Right cardiac atrium (tissue), 5 donors: ENCODE data around the gene UNK. TPM values are rescaled to one million over a fixed set of nuclear protein-coding genes. Genes with fewer than 3 reads are reported as not detected.
"Not testable (repeated sequence)": the region's sequence is repeated elsewhere in the genome, so short reads cannot be mapped to it uniquely, and the experiment has no call there.

ENCODE experiments used
- ATAC-seq, 2 donors: fragments of 200-7000 bp; cut with Tn5 transposase; one replicate each; pipeline versions ENCODE4 v1.8.0 to v1.9.1; 2020; ENCODE audit warnings: moderate library complexity in 2 of 2, mild to moderate bottlenecking in 1 of 2
- DNase-seq, 3 donors: peaks; one replicate each; pipeline ENCODE4 v3.0.0-alpha.2; 2020
- H3K27ac ChIP-seq: one replicate; pipeline ENCODE4 v1.5.1; 2013; ENCODE audit warnings: mild to moderate bottlenecking, low read length, control low read depth, moderate library complexity
- H3K27me3 ChIP-seq: one replicate; pipeline ENCODE4 v1.6.1; 2013; ENCODE audit not compliant: control insufficient read depth, insufficient read depth
- H3K4me1 ChIP-seq: one replicate; pipeline ENCODE4 v1.6.1; 2013; ENCODE audit warnings: low read length; ENCODE audit not compliant: control insufficient read depth, insufficient read depth
- H3K4me3 ChIP-seq: one replicate; pipeline ENCODE4 v1.5.1; 2013; ENCODE audit warnings: low read length, control low read depth
- H3K9me3 ChIP-seq: one replicate; pipeline ENCODE4 v1.6.1; 2013; ENCODE audit warnings: low read length; ENCODE audit not compliant: control insufficient read depth
- WGBS: extraction: QIAGEN DNeasy Blood & Tissue Kit; methylation state at CpG from one replicate; pipeline ENCODE4 v1.1.7; 2013; 5-methylcytosine and 5-hydroxymethylcytosine counted together
- intact Hi-C, 4 donors: fragments of 100-400 bp; cut with DNase I; formaldehyde crosslinking; loops; one replicate each; pipeline versions ENCODE4 v1.11.0 to v1.14.0; 2022 to 2023
- polyA plus RNA-seq: library from polyadenylated mRNA; stranded (reverse); fragments of 200-250 nt; gene quantifications from one replicate; pipeline ENCODE4 v1.2.3, GENCODE V29; 2013
- total RNA-seq, 4 donors: library from RNA; stranded (reverse); fragmentation: NEBNext Ultra II Directional; extraction: Animal tissue kit (Norgen Biotek cat#: 25700); gene quantifications; one replicate each; pipeline ENCODE4 v1.2.1, GENCODE V29; 2021
- donor health status: healthy with polysubstance abuse.
- donor health status: DM: no; HTN: yes; CAD: no.
- donor health status: DM: no; HTN: no; CAD: no.
- donor health status: DM: no; HTN: yes; CAD: no; lungs with severe emphysema.
- donor health status: DM: yes; HTN: yes; CAD: no.

The UNK gene
- total and polyA plus RNA-seq, 5 donors = 18.2 to 22.5 (median 20.4) TPM

DNA sequence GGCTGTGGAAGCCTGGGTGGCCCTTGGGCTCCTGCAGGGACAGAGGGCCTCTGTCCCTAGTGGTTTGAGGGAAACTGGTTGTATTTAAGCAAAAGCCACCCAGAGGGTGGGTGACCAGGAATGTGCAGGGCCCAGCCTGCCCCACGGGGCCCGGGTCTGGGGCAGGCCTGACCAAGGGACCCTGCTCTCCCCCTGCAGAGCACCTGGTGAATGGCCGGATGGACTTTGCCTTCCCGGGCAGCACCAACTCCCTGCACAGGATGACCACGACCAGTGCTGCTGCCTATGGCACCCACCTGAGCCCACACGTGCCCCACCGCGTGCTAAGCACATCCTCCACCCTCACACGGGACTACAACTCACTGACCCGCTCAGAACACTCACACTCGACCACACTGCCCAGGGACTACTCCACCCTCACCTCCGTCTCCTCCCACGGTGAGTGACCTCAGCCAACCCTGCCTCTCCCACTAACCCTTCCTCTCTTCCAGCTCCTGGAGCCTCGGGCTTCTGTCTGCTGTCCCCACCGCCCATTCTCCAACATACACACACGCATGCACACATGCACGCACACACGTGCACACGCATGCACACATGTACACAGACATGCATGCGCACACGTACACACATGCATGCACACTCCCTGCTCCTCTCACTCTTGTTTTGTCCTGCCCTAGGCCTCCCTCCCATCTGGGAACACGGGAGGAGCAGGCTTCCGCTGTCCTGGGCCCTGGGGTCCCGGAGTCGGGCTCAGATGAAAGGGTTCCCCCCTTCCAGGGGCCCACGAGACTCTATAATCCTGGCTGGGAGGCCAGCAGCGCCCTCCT lies 30.0 kb upstream of the UNK start:
- DNase-seq = peak in 2 of 3 donors; percentile 46 to 60
- H3K4me3 ChIP-seq = no peak overlapping the region
- peak; percentile 0 to 2 for ATAC-seq
- H3K4me1 ChIP-seq = peaks cover 2% of the 10 kb centered on the region
- no peak overlapping the region for H3K27ac ChIP-seq
- H3K27me3 ChIP-seq = no peaks in the 10 kb centered on the region
- no peaks in the 10 kb centered on the region for H3K9me3 ChIP-seq
- WGBS = 69% methylated on average over 27 of the region's 27 CpGs
- intact Hi-C loops = loop anchor here in 2 of 4 donors (5.0 kb wide), 2 partner anchors 87 to 122 kb away; partner anchors contain the start of genes RECQL5 (in 1 of the 2), SAP30BP (in 1 of the 2) and SMIM5 (in 1 of the 2)

GRCh38 chr17:75755205-75755901 lies 29.3 kb upstream of the UNK start:
- no peak overlapping the region for H3K4me3 ChIP-seq
- H3K9me3 ChIP-seq = no peaks in the 10 kb centered on the region
- ATAC-seq (no peak), DNase-seq (peak in 2 of 3 donors; percentile 58 to 61)
- H3K4me1 ChIP-seq = peaks cover 2% of the 10 kb centered on the region
- WGBS = 85% methylated on average over 20 of the region's 20 CpGs
- H3K27ac ChIP-seq = no peak overlapping the region
- intact Hi-C loops = no loop called here
- H3K27me3 ChIP-seq = no peaks in the 10 kb centered on the region

DNA sequence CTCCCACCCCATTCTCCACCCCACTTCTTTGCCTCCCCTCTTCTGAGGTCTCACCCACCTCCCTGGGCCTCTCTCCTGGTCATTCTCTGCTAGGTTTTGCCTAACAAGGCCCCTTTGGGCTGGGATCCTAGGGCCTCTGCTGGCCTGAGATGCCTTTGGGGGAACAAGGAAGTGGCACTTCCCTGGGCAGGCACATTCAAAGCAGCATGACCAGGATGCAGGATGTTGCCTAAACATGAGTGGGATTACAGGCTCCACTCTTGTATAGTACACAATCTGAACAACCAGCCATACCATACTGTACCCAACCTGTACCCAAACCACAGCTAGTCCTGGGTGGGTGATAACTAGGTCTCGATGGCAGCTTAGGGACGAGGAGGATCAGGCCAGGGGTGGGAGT lies 28.6 kb upstream of the UNK start:
- peaks cover 2% of the 10 kb centered on the region for H3K4me1 ChIP-seq
- intact Hi-C loops = no loop called here
- WGBS = 92% methylated on average over 2 of the region's 2 CpGs
- DNase-seq (peak in 1 of 3 donors; percentile 20), ATAC-seq (no peak)
- H3K27me3 ChIP-seq = no peaks in the 10 kb centered on the region
- H3K4me3 ChIP-seq = no peak overlapping the region
- no peaks in the 10 kb centered on the region for H3K9me3 ChIP-seq
- H3K27ac ChIP-seq = no peak overlapping the region

DNA sequence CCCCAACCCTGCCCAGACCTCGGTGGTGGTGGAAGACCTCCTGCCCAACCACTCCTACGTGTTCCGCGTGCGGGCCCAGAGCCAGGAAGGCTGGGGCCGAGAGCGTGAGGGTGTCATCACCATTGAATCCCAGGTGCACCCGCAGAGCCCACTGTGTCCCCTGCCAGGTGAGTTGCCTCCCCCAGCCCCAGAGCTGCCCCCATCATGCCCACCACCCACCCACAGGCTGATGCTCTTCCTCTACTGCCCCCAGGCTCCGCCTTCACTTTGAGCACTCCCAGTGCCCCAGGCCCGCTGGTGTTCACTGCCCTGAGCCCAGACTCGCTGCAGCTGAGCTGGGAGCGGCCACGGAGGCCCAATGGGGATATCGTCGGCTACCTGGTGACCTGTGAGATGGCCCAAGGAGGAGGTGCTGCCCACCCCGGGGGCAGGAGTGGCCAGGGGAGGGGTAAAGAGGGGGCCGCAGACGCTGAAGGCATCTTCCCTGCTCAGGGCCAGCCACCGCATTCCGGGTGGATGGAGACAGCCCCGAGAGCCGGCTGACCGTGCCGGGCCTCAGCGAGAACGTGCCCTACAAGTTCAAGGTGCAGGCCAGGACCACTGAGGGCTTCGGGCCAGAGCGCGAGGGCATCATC lies 28.0 kb upstream of the UNK start:
- 86% methylated on average over 29 of the region's 29 CpGs for WGBS
- peak in 1 of 3 donors; percentile 55 for DNase-seq
- intact Hi-C loops = no loop called here
- Histone ChIP-seq H3K4me1 (peaks cover 2% of the 10 kb centered on the region), H3K9me3 (no peaks in the 10 kb centered on the region), H3K27me3 (no peaks in the 10 kb centered on the region), H3K4me3 (no peak overlapping the region), H3K27ac (no peak overlapping the region)
- ATAC-seq = no peak

DNA sequence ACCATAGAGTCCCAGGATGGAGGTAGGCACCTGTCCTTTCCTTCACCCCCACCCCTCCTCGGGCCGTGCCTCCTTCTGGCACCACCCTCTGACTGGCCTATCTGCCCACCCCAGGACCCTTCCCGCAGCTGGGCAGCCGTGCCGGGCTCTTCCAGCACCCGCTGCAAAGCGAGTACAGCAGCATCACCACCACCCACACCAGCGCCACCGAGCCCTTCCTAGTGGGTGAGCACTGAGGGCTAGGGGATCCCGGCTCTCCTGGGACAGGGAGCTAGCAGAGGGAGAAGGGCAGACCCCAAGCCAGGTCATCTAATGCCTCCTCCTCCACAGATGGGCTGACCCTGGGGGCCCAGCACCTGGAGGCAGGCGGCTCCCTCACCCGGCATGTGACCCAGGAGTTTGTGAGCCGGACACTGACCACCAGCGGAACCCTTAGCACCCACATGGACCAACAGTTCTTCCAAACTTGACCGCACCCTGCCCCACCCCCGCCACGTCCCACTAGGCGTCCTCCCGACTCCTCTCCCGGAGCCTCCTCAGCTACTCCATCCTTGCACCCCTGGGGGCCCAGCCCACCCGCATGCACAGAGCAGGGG lies 27.4 kb upstream of the UNK start:
- intact Hi-C loops = no loop called here
- Histone ChIP-seq H3K4me3 (no peak overlapping the region), H3K27me3 (no peaks in the 10 kb centered on the region), H3K27ac (no peak overlapping the region), H3K9me3 (no peaks in the 10 kb centered on the region), H3K4me1 (peaks cover 2% of the 10 kb centered on the region)
- peak in 2 of 3 donors; percentile 56 to 66 for DNase-seq
- 89% methylated on average over 21 of the region's 21 CpGs for WGBS
- no peak for ATAC-seq

DNA sequence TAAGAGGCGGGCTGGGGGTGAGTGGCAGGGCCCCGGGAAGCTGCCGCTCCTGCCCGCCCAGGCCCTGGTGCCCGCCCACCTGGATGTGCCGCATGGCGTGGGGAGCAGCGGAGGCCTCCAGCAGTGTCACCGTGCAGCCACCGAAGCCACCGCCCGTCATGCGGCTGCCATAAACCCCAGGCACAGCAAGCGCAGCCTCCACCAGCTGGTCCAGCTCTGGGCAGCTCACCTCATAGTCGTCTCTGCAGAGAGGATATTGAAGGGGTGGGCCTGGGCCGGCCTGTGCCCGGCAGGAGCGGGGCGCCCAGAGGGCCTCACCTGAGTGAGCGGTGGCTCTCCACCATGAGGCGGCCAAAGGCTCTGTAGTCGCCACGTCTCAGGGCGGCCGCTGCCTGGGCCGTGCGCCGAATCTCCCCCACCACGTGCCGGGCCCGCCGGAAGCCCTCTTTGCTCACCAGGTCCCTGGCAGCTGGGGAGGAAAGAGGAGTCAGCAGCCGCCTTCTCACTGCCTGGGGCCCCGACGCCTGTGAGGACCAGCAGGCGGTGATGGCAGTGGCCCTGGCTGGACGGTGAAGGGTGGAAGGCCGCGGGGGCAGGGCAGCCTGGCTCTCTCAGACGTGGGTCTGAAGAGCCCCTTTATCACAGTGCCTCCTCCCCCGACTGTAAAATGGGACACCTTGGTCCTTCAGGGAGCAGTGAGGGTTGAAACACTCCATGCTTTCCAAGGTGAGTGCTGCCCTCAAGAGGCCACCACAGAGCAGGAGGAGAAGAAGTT lies 26.3 kb upstream of the UNK start:
- Histone ChIP-seq H3K27ac (no peak overlapping the region), H3K9me3 (no peaks in the 10 kb centered on the region), H3K27me3 (no peaks in the 10 kb centered on the region), H3K4me3 (no peak overlapping the region), H3K4me1 (peaks cover 1% of the 10 kb centered on the region)
- intact Hi-C loops = no loop called here
- 90% methylated on average over 41 of the region's 41 CpGs for WGBS
- ATAC-seq (no peak), DNase-seq (peak in 1 of 3 donors; percentile 56)

DNA sequence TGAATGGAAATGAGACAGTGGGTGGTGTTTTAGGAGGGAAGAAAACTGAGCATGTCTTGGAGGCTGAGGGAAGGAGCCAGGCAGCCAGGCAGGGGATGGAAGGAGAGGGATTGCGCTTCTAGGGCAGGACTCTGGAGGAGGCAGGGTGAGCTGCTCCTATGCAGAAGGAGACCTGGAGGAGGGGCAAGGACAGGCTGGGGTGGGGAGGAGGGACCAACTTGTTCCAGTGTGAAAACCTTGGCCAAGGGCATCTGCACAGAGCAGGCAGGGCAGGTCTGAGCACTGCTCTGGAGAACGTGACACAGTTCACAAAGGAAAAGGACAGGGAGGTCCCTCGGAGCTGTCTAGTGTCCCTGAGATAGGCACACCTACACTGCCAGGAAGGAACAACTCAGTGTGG lies 25.1 kb upstream of the UNK start:
- intact Hi-C loops = no loop called here
- ATAC-seq = no peak
- H3K27me3 ChIP-seq = no peaks in the 10 kb centered on the region
- WGBS = 77% methylated on average over 3 of the region's 3 CpGs
- no peak overlapping the region for H3K4me3 ChIP-seq
- H3K4me1 ChIP-seq = peaks cover 2% of the 10 kb centered on the region
- DNase-seq = peak in 1 of 3 donors; percentile 23
- H3K27ac ChIP-seq = no peak overlapping the region
- H3K9me3 ChIP-seq = no peaks in the 10 kb centered on the region

DNA sequence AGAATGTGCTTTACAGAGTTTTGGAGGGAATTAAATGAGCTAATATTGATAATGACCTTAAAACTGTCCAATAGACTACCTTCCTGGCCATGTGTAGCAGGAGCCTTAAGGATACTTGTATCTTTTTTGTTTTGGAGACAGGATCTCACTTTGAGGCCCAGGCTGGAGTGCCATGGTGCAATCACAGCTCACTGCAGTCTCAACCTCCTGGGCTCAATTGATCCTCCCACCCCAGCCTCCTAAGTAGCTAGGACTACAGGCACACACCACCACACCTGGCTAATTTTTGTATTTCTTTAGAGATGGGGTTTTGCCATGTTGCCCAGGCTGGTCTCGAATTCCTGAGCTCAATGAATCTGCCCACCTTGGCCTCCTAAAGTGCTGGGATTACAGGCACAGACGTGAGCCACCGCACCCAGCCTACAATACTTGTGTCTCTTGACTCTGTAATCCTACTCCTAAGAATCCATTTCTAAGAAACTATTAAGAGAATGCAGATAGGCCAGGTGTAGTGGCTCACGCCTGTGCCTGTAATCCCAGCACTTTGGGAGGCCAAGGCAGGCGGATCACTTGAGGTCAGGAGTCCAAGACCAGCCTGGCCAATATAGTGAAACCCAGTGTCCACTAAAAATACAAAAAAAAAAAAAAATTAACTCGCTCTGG lies 24.5 kb upstream of the UNK start:
- intact Hi-C loops = loop anchor here in 1 of 4 donors (10.0 kb wide), 1 partner anchor 135 kb away; the partner anchor contains the start of gene TRIM65
- H3K27me3 ChIP-seq, H3K27ac ChIP-seq, H3K4me3 ChIP-seq, ATAC-seq, H3K4me1 ChIP-seq, H3K9me3 ChIP-seq: not testable (repeated sequence)
- 97% methylated on average over 6 of the region's 6 CpGs for WGBS
- DNase-seq = peak in 1 of 3 donors; percentile 20

DNA sequence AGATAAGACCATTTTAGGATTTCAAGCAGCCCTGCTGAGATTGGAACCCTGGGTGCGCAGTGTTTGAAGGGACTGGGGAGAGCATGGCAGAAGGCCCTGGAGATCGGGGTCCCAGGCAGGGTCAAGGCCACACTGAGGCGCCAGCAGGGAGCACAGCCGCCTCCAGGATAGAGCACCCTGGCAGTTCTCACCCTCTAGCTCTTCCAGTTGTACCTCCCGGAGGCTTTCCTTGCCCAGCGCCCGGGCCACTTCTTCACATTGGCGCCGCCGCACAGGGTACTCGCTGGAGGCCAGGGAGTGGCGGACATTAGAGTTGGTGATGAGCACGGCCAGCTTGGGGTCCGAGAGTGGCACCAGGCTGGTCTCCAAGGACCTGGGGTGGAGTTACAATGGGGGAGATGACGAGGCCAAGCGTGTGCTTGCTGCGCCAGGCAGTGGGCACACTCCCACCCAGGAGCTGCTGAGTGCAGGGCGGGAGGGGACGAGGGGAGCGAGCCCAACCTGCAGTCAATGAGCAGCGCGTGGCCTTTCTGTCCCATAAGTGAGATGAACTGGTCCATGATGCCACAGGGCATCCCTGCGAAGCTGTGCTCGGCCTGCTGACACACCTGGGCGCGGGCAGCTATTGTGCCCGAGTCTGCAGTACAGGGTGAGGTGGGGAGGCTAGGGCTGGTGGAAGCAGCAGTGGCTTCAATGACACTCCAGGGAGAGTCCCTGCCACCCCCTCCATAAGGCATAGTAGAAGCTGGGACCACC lies 21.9 kb upstream of the UNK start:
- Histone ChIP-seq H3K27ac (no peak overlapping the region), H3K27me3 (no peaks in the 10 kb centered on the region), H3K4me3 (no peak overlapping the region), H3K4me1 (peaks cover 2% of the 10 kb centered on the region), H3K9me3 (no peaks in the 10 kb centered on the region)
- WGBS = 96% methylated on average over 27 of the region's 27 CpGs
- intact Hi-C loops = loop anchor here in 1 of 4 donors (10.0 kb wide), 1 partner anchor 132 kb away; the partner anchor contains the start of gene TRIM65
- ATAC-seq = no peak
- peak in 1 of 3 donors; percentile 48 for DNase-seq
